ENCODE data around the gene MAST4.
A peak's percentile ranks its signal among the peaks of the same experiment; 100 is the strongest.

MAST4 gene

GRCh38 chr5:66606713-66607112 is 10.5 kb downstream of the MAST4 start:
- DNase-seq, result no peak

GRCh38 chr5:66608501-66608900 is 12.3 kb downstream of the MAST4 start:
- no peak for DNase-seq

- no peak for DNase-seq
Measured at GRCh38 chr5:66609615-66610014, 13.4 kb downstream of the MAST4 start.

- DNase-seq, result no peak
Measured at GRCh38 chr5:66612226-66612625, 16.0 kb downstream of the MAST4 start.

GRCh38 chr5:66615136-66615535 is 18.9 kb downstream of the MAST4 start:
- no peak for DNase-seq

- DNase-seq, result no peak
Measured at GRCh38 chr5:66615894-66616293, 19.7 kb downstream of the MAST4 start.

GRCh38 chr5:66616520-66617225 is 20.5 kb downstream of the MAST4 start:
- DNase-seq, result peak; percentile 65

GRCh38 chr5:66617226-66617861 is 21.2 kb downstream of the MAST4 start:
- peak; percentile 20 for DNase-seq

- no peak for DNase-seq
Measured at GRCh38 chr5:66617991-66618768, 22.0 kb downstream of the MAST4 start.

GRCh38 chr5:66620711-66621110 is 24.5 kb downstream of the MAST4 start:
- peak; percentile 93 for DNase-seq

- DNase-seq, result no peak
Measured at GRCh38 chr5:66621146-66621545, 25.0 kb downstream of the MAST4 start.

GRCh38 chr5:66621736-66622135 is 25.5 kb downstream of the MAST4 start:
- peak; percentile 12 for DNase-seq

- peak; percentile 14 for DNase-seq
Measured at GRCh38 chr5:66628561-66628960, 32.4 kb downstream of the MAST4 start.

GRCh38 chr5:66629446-66629845 is 33.3 kb downstream of the MAST4 start:
- no peak for DNase-seq

GRCh38 chr5:66633754-66634153 is 37.6 kb downstream of the MAST4 start:
- no peak for DNase-seq

- no peak for DNase-seq
Measured at GRCh38 chr5:66634601-66635000, 38.4 kb downstream of the MAST4 start.

GRCh38 chr5:66637994-66638393 is 41.8 kb downstream of the MAST4 start:
- DNase-seq, result no peak

GRCh38 chr5:66639037-66639436 is 42.8 kb downstream of the MAST4 start:
- DNase-seq, result peak; percentile 21

GRCh38 chr5:66642538-66642937 is 46.3 kb downstream of the MAST4 start:
- no peak for DNase-seq

GRCh38 chr5:66643387-66643786 is 47.2 kb downstream of the MAST4 start:
- DNase-seq, result no peak

- no peak for DNase-seq
Measured at GRCh38 chr5:66644111-66644510, 47.9 kb downstream of the MAST4 start.

- peak; percentile 65 for DNase-seq
Measured at GRCh38 chr5:66645039-66645438, 48.8 kb downstream of the MAST4 start.

- no peak for DNase-seq
Measured at GRCh38 chr5:66646570-66646969, 50.4 kb downstream of the MAST4 start.
